Retinal pigment epithelial cell (primary cell): ENCODE measurements around the gene TBC1D22A.
A peak's percentile ranks its signal among the peaks of the same experiment; 100 is the strongest.

Experiments used
- DNase-seq: peaks from one replicate; pipeline ENCODE4 v3.0.0-alpha.2; 2010; ENCODE audit warnings: low read depth
- H3K4me3 ChIP-seq: 2 replicates; pipeline ENCODE4 v1.5.1; 2011; ENCODE audit warnings: mild to moderate bottlenecking, low read length, control low read depth, moderate library complexity
- TF ChIP-seq, protein P1 (sequence below): conservative IDR thresholded peaks from 2 replicates; pipeline ENCODE4 v1.5.1; 2011; ENCODE audit warnings: low read depth, low read length, control low read depth, inconsistent platforms

Gene TBC1D22A

DNA sequence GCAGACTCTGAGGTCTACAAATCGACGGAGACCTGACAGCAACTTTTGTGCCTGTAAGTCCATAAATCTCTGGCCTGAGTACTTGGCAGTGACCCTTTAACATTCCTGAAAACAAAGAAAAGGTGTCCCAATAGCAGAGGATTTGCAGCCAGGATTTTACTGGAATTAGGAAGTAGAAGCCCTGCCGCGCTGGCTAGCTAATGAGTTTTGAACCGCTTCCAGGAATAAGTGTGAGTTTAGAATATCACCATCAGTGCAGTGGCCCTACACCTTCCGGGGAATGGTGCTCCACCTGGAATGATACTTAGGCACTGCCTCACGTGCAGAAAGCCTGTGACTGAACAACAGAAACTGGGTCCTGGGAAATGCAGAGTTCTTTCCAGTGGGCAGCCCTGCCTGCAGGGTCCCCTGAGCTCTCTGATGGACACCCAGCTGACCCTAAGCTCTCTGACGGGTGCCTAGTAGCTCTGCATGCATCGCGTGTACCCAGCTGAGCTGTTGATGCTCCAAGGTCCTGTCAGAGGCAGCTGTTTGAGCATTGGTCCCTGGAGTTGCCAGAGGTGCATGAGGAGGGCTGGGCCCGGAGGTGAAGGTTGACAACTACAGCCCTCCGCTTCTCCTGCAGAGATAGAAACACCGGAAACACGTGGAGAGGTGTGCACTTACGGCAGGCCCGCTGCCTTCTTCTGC lies 380.9 kb downstream of the TBC1D22A start:
- no peak overlapping the region for H3K4me3 ChIP-seq
- TF ChIP-seq, protein P1, sequence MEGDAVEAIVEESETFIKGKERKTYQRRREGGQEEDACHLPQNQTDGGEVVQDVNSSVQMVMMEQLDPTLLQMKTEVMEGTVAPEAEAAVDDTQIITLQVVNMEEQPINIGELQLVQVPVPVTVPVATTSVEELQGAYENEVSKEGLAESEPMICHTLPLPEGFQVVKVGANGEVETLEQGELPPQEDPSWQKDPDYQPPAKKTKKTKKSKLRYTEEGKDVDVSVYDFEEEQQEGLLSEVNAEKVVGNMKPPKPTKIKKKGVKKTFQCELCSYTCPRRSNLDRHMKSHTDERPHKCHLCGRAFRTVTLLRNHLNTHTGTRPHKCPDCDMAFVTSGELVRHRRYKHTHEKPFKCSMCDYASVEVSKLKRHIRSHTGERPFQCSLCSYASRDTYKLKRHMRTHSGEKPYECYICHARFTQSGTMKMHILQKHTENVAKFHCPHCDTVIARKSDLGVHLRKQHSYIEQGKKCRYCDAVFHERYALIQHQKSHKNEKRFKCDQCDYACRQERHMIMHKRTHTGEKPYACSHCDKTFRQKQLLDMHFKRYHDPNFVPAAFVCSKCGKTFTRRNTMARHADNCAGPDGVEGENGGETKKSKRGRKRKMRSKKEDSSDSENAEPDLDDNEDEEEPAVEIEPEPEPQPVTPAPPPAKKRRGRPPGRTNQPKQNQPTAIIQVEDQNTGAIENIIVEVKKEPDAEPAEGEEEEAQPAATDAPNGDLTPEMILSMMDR: no peak
- peak; percentile 24 for DNase-seq

GRCh38 chr22:47144076-47144765 lies 381.8 kb downstream of the TBC1D22A start:
- TF ChIP-seq, protein P1: no peak
- no peak for DNase-seq

DNA sequence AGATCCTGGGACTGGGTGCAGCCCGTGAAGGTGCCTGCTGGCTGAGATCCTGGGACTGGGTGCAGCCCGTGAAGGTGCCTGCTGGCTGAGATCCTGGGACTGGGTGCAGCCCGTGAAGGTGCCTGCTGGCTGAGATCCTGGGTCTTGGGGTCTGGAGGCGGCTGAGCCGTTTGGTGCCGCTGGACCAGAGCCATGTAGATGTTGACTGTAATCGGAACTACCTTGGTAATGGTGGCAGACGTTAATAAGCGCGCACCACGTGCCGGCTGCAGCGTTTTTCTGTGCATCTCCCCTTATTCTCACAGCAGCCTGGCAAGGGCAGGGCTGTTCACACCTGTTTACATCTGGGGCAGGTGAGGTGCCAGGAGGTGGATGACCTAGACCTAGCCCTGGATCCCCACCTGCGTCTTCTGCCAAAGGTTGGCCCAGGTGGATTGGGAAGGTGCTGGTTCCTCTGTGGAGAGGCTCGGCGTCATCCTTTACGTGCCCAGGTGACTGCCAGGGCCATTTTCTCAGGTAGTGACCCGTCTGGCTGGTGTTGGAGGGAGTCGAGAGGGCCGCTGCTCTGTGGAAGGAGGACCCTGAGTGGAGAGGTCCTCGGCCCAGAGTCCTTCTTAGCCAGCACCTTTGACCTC lies 382.5 kb downstream of the TBC1D22A start:
- DNase-seq: no peak
- H3K4me3 ChIP-seq: no peak overlapping the region
- TF ChIP-seq, protein P1: no peak

More at GRCh38 chr22:47144076-47144765, 381.8 kb downstream of the TBC1D22A start:
- H3K4me3 ChIP-seq: no peak overlapping the region

DNA sequence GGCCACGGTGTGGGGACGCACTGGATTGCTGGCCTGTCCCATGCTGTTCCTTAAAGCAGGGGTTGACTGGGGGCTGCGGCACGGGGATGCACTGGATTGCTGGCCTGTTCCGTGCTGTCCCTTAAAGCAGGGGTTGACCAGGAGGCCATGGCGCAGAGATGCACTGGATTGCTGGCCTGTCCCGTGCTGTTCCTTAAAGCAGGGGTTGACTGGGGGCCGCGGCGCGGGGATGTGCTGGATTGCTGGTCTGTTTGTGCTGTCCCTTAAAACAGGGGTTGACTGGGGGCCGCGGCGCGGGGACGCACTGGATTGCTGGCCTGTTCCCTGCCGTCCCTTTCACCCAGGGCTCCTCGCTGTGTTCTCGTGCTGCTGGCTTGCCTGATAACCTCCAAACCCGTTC lies 383.4 kb downstream of the TBC1D22A start:
- no peak overlapping the region for H3K4me3 ChIP-seq
- TF ChIP-seq, protein P1: no peak
- DNase-seq: no peak

- H3K4me3 ChIP-seq: no peak overlapping the region
- TF ChIP-seq, protein P1: no peak
- no peak for DNase-seq
Measured at GRCh38 chr22:47146391-47146790, 383.9 kb downstream of the TBC1D22A start.

GRCh38 chr22:47146941-47147340 lies 384.5 kb downstream of the TBC1D22A start:
- TF ChIP-seq, protein P1: no peak
- no peak for DNase-seq
- no peak overlapping the region for H3K4me3 ChIP-seq
